ENCODE data around the gene CTNND2. TPM values are rescaled to one million over a fixed set of nuclear protein-coding genes. Genes with fewer than 3 reads are reported as not detected.

CTNND2 gene
- polyA plus RNA-seq, 1 donor from 2014 or later, result 67.0 TPM

GRCh38 chr5:10994091-10994986 is 909.9 kb downstream of the CTNND2 start:
- no peak overlapping the region for H2AFZ ChIP-seq (ENCODE audit: low read depth, low read length)
- TF ChIP-seq POLR2AphosphoS5 (IDR thresholded peaks at IDR 0.05) (no peak), EZH2 (IDR thresholded peaks at IDR 0.05; ENCODE audit: borderline replicate concordance, insufficient read depth, low read length, poor library complexity, severe bottlenecking) (no peak), CTCF (IDR thresholded peaks at IDR 0.05; ENCODE audit: poor library complexity, severe bottlenecking) (no peak), SMC3 (conservative IDR thresholded peaks at IDR 0.05; ENCODE audit: poor library complexity) (no peak), TAF1 (IDR thresholded peaks at IDR 0.05; ENCODE audit: low read depth) (no peak), MXI1 (conservative IDR thresholded peaks at IDR 0.05; ENCODE audit: poor library complexity, severe bottlenecking) (no peak), RAD21 (conservative IDR thresholded peaks at IDR 0.05) (no peak), REST (IDR thresholded peaks at IDR 0.05; ENCODE audit: borderline replicate concordance) (no peak), EP300 (conservative IDR thresholded peaks at IDR 0.05; ENCODE audit: poor library complexity, severe bottlenecking) (no peak)
- H3K9me2 ChIP-seq (ENCODE audit: insufficient read depth, low read length), result no peaks in the 10 kb centered on the region
- H3K27ac ChIP-seq (ENCODE audit: low read length), result no peak overlapping the region
- no peaks in the 10 kb centered on the region for H4K20me1 ChIP-seq (ENCODE audit: insufficient read depth)
- H3K9ac ChIP-seq (ENCODE audit: low read length), result no peak overlapping the region
- H3K4me3 ChIP-seq (ENCODE audit: low read length), result no peak overlapping the region
- no peaks in the 10 kb centered on the region for H3K27me3 ChIP-seq (ENCODE audit: insufficient read depth, low read depth, low read length)
- H3K4me2 ChIP-seq (ENCODE audit: low read length), result no peak overlapping the region
- H3K9me3 ChIP-seq (ENCODE audit: low read length), result no peaks in the 10 kb centered on the region
- H3K79me2 ChIP-seq (replicated peaks; ENCODE audit: insufficient read depth, low read length), result no peaks in the 10 kb centered on the region
- no peaks in the 10 kb centered on the region for H3F3A ChIP-seq (ENCODE audit: insufficient read depth, low read length, poor library complexity, severe bottlenecking)
- peaks cover 15% of the 10 kb centered on the region for H3K36me3 ChIP-seq (ENCODE audit: insufficient read depth, low read length)

- TF ChIP-seq TAF1 (IDR thresholded peaks at IDR 0.05; ENCODE audit: low read depth), result no peak
- TF ChIP-seq POLR2AphosphoS5 (IDR thresholded peaks at IDR 0.05), result no peak
- TF ChIP-seq EP300 (conservative IDR thresholded peaks at IDR 0.05; ENCODE audit: poor library complexity, severe bottlenecking), result no peak
- TF ChIP-seq RAD21 (conservative IDR thresholded peaks at IDR 0.05), result no peak
- TF ChIP-seq REST (IDR thresholded peaks at IDR 0.05; ENCODE audit: borderline replicate concordance), result no peak
- no peak for TF ChIP-seq MXI1 (conservative IDR thresholded peaks at IDR 0.05; ENCODE audit: poor library complexity, severe bottlenecking)
- Histone ChIP-seq H3K27me3 (ENCODE audit: insufficient read depth, low read depth, low read length) (no peaks in the 10 kb centered on the region), H3F3A (ENCODE audit: insufficient read depth, low read length, poor library complexity, severe bottlenecking) (no peaks in the 10 kb centered on the region), H3K9me3 (ENCODE audit: low read length) (no peaks in the 10 kb centered on the region), H3K4me3 (ENCODE audit: low read length) (no peak overlapping the region), H4K20me1 (ENCODE audit: insufficient read depth) (no peaks in the 10 kb centered on the region), H3K9ac (ENCODE audit: low read length) (no peak overlapping the region), H3K79me2 (replicated peaks; ENCODE audit: insufficient read depth, low read length) (no peaks in the 10 kb centered on the region), H2AFZ (ENCODE audit: low read depth, low read length) (no peak overlapping the region), H3K27ac (ENCODE audit: low read length) (no peak overlapping the region), H3K4me2 (ENCODE audit: low read length) (no peak overlapping the region), H3K36me3 (ENCODE audit: insufficient read depth, low read length) (peaks cover 15% of the 10 kb centered on the region), H3K9me2 (ENCODE audit: insufficient read depth, low read length) (no peaks in the 10 kb centered on the region)
Observed at GRCh38 chr5:10990634-10991033, 913.6 kb downstream of the CTNND2 start.
